Lower leg skin (tissue), 4 donors: Measurements from ENCODE around the gene GTF2F2. TPM values are rescaled to one million over a fixed set of nuclear protein-coding genes. Genes with fewer than 3 reads are reported as not detected.
A peak's percentile ranks its signal among the peaks of the same experiment; 100 is the strongest.
"Not testable (repeated sequence)": the region's sequence is repeated elsewhere in the genome, so short reads cannot be mapped to it uniquely, and the experiment has no call there.

Experiments used
- DNase-seq, 2 donors: peaks; one replicate each; pipeline ENCODE4 v3.0.0-alpha.2; 2019; ENCODE audit warnings: low spot score in 2 of 2
- H3K4me3 ChIP-seq: fragments of 200-600 bp; sonication (generic); 2 replicates; pipeline ENCODE4 v1.5.1; 2017; ENCODE audit warnings: mild to moderate bottlenecking, low read depth; ENCODE audit not compliant: poor library complexity, severe bottlenecking
- CTCF ChIP-seq, 3 donors: fragments of 450-650 bp; IDR thresholded peaks; one replicate each; pipeline ENCODE4 v1.5.1; 2016; ENCODE audit warnings: antibody characterized with exemption in 3 of 3, mild to moderate bottlenecking in 3 of 3, moderate library complexity in 2 of 3
- POLR2A ChIP-seq, 2 donors: fragments of 450-650 bp; IDR thresholded peaks; one replicate each; pipeline ENCODE4 v1.6.1; 2016 to 2017; ENCODE audit warnings: antibody characterized with exemption in 2 of 2, mild to moderate bottlenecking in 1 of 2, moderate library complexity in 1 of 2
- WGBS, 2 donors: methylation state at CpG; one replicate each; pipeline ENCODE4 v1.1.5; 2018; 5-methylcytosine and 5-hydroxymethylcytosine counted together
- intact Hi-C: fragments of 100-400 bp; cut with DNase I; formaldehyde crosslinking; loops from one replicate; pipeline ENCODE4 v1.15.0; 2023; ENCODE audit warnings: low total_unique reads
- total RNA-seq, 4 donors: library from RNA; depleted of rRNA; stranded (reverse); fragments of >200 nt; gene quantifications; one replicate each; pipeline ENCODE4 v1.1.0, GENCODE V29; 2016

The GTF2F2 gene
- total RNA-seq, 4 donors from 2014 or later: 35.6 to 52.4 (median 45.3) TPM

GRCh38 chr13:45297456-45298205 is 177.3 kb downstream of the GTF2F2 start:
- intact Hi-C loops: no loop called here
- 71% methylated on average over 7 of the region's 7 CpGs for WGBS, 2 donors
- peak in 1 of 2 donors; percentile 53 for DNase-seq
- TF ChIP-seq CTCF (IDR thresholded peaks at IDR 0.05) (no peak), POLR2A (IDR thresholded peaks at IDR 0.05) (no peak)
- no peak overlapping the region for H3K4me3 ChIP-seq

GRCh38 chr13:45298206-45298505 is 177.8 kb downstream of the GTF2F2 start:
- TF ChIP-seq CTCF (IDR thresholded peaks at IDR 0.05) (no peak), POLR2A (IDR thresholded peaks at IDR 0.05) (no peak)
- intact Hi-C loops: no loop called here

GRCh38 chr13:45298550-45298949 is 178.2 kb downstream of the GTF2F2 start:
- H3K4me3 ChIP-seq, intact Hi-C loops: not testable (repeated sequence)
- peak in 1 of 2 donors; percentile 15 for DNase-seq
- 86 to 93% methylated on average over 3 of the region's 3 CpGs for WGBS, 2 donors

More at GRCh38 chr13:45298206-45298505, 177.8 kb downstream of the GTF2F2 start:
- 84 to 86% methylated on average over 2 of the region's 2 CpGs for WGBS, 2 donors
- DNase-seq: peak in 1 of 2 donors; percentile 26
- H3K4me3 ChIP-seq: no peak overlapping the region

GRCh38 chr13:45299194-45299593 is 178.9 kb downstream of the GTF2F2 start:
- TF ChIP-seq CTCF (IDR thresholded peaks at IDR 0.05): no peak
- TF ChIP-seq POLR2A (IDR thresholded peaks at IDR 0.05): no peak
- intact Hi-C loops: no loop called here
- H3K4me3 ChIP-seq: no peak overlapping the region
- DNase-seq: peak in 1 of 2 donors; percentile 46
- 73 to 75% methylated on average over 3 of the region's 3 CpGs for WGBS, 2 donors

GRCh38 chr13:45300190-45300985 is 180.1 kb downstream of the GTF2F2 start:
- intact Hi-C loops: loop anchor here (10.0 kb wide), 1 partner anchor 256 kb away; no protein-coding TSS in a partner anchor
- peak in 1 of 2 donors; percentile 37 for DNase-seq
- TF ChIP-seq POLR2A (IDR thresholded peaks at IDR 0.05) (no peak), CTCF (IDR thresholded peaks at IDR 0.05) (no peak)
- no peak overlapping the region for H3K4me3 ChIP-seq
- 68 to 75% methylated on average over 9 of the region's 9 CpGs for WGBS, 2 donors

- DNase-seq: no peak
- intact Hi-C loops: loop anchor here (10.0 kb wide), 1 partner anchor 256 kb away; no protein-coding TSS in a partner anchor
- no peak overlapping the region for H3K4me3 ChIP-seq
- WGBS, 2 donors: 65 to 68% methylated on average over 11 of the region's 11 CpGs
- no peak for TF ChIP-seq POLR2A (IDR thresholded peaks at IDR 0.05)
- no peak for TF ChIP-seq CTCF (IDR thresholded peaks at IDR 0.05)
Observed at GRCh38 chr13:45301263-45301662, 181.0 kb downstream of the GTF2F2 start.
